ENCODE data around the gene DNHD1. TPM values are rescaled to one million over a fixed set of nuclear protein-coding genes. Genes with fewer than 3 reads are reported as not detected.

Gene DNHD1
- total and polyA plus RNA-seq, 2 of the 13 experiments (the other 11 are each of a cell fraction or from before 2014, with no cell fraction given) = 2.7 to 9.3 TPM

- TF ChIP-seq, protein P1, sequence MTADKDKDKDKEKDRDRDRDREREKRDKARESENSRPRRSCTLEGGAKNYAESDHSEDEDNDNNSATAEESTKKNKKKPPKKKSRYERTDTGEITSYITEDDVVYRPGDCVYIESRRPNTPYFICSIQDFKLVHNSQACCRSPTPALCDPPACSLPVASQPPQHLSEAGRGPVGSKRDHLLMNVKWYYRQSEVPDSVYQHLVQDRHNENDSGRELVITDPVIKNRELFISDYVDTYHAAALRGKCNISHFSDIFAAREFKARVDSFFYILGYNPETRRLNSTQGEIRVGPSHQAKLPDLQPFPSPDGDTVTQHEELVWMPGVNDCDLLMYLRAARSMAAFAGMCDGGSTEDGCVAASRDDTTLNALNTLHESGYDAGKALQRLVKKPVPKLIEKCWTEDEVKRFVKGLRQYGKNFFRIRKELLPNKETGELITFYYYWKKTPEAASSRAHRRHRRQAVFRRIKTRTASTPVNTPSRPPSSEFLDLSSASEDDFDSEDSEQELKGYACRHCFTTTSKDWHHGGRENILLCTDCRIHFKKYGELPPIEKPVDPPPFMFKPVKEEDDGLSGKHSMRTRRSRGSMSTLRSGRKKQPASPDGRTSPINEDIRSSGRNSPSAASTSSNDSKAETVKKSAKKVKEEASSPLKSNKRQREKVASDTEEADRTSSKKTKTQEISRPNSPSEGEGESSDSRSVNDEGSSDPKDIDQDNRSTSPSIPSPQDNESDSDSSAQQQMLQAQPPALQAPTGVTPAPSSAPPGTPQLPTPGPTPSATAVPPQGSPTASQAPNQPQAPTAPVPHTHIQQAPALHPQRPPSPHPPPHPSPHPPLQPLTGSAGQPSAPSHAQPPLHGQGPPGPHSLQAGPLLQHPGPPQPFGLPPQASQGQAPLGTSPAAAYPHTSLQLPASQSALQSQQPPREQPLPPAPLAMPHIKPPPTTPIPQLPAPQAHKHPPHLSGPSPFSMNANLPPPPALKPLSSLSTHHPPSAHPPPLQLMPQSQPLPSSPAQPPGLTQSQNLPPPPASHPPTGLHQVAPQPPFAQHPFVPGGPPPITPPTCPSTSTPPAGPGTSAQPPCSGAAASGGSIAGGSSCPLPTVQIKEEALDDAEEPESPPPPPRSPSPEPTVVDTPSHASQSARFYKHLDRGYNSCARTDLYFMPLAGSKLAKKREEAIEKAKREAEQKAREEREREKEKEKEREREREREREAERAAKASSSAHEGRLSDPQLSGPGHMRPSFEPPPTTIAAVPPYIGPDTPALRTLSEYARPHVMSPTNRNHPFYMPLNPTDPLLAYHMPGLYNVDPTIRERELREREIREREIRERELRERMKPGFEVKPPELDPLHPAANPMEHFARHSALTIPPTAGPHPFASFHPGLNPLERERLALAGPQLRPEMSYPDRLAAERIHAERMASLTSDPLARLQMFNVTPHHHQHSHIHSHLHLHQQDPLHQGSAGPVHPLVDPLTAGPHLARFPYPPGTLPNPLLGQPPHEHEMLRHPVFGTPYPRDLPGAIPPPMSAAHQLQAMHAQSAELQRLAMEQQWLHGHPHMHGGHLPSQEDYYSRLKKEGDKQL (CRISPR knock-in tag; IDR thresholded peaks at IDR 0.05; ENCODE audit: low read depth) = no peak
- TF ChIP-seq, protein P2, sequence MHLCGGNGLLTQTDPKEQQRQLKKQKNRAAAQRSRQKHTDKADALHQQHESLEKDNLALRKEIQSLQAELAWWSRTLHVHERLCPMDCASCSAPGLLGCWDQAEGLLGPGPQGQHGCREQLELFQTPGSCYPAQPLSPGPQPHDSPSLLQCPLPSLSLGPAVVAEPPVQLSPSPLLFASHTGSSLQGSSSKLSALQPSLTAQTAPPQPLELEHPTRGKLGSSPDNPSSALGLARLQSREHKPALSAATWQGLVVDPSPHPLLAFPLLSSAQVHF (CRISPR knock-in tag; IDR thresholded peaks at IDR 0.05) = no peak; the same call in 1 of the 2 replicates
- TF ChIP-seq ZFP41 (CRISPR knock-in tag; IDR thresholded peaks at IDR 0.05; ENCODE audit: borderline replicate concordance) (no peak), U2AF1 (optimal IDR thresholded peaks at IDR 0.05; ENCODE audit: low read depth, low read length) (peak; percentile 95), SP4 (CRISPR knock-in tag; IDR thresholded peaks at IDR 0.05) (peak; percentile 64), ZNF512B (CRISPR knock-in tag; IDR thresholded peaks at IDR 0.05; ENCODE audit: borderline replicate concordance) (peak; percentile 82; the same call in 1 of the 2 replicates), ZNF12 (CRISPR knock-in tag; IDR thresholded peaks at IDR 0.05) (peak; percentile 88), CREB1 (IDR thresholded peaks at IDR 0.05) (peak; percentile 99), CREB1 (CRISPR knock-in tag; IDR thresholded peaks at IDR 0.05) (peak; percentile 88), ZNF263 (CRISPR knock-in tag; IDR thresholded peaks at IDR 0.05) (peak; percentile 68; the same call in 1 of the 2 replicates), ZNF597 (CRISPR knock-in tag; IDR thresholded peaks at IDR 0.05) (no peak)
- TF ChIP-seq, protein P3, sequence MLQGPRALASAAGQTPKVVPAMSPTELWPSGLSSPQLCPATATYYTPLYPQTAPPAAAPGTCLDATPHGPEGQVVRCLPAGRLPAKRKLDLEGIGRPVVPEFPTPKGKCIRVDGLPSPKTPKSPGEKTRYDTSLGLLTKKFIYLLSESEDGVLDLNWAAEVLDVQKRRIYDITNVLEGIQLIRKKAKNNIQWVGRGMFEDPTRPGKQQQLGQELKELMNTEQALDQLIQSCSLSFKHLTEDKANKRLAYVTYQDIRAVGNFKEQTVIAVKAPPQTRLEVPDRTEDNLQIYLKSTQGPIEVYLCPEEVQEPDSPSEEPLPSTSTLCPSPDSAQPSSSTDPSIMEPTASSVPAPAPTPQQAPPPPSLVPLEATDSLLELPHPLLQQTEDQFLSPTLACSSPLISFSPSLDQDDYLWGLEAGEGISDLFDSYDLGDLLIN (CRISPR knock-in tag; IDR thresholded peaks at IDR 0.05; ENCODE audit: borderline replicate concordance) = no peak
- TF ChIP-seq, protein P4, sequence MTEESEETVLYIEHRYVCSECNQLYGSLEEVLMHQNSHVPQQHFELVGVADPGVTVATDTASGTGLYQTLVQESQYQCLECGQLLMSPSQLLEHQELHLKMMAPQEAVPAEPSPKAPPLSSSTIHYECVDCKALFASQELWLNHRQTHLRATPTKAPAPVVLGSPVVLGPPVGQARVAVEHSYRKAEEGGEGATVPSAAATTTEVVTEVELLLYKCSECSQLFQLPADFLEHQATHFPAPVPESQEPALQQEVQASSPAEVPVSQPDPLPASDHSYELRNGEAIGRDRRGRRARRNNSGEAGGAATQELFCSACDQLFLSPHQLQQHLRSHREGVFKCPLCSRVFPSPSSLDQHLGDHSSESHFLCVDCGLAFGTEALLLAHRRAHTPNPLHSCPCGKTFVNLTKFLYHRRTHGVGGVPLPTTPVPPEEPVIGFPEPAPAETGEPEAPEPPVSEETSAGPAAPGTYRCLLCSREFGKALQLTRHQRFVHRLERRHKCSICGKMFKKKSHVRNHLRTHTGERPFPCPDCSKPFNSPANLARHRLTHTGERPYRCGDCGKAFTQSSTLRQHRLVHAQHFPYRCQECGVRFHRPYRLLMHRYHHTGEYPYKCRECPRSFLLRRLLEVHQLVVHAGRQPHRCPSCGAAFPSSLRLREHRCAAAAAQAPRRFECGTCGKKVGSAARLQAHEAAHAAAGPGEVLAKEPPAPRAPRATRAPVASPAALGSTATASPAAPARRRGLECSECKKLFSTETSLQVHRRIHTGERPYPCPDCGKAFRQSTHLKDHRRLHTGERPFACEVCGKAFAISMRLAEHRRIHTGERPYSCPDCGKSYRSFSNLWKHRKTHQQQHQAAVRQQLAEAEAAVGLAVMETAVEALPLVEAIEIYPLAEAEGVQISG (CRISPR knock-in tag; IDR thresholded peaks at IDR 0.05) = peak; percentile 95
These were observed 115.3 kb downstream of the DNHD1 start, which contains the start of gene TAF10 (continued) for GRCh38 chr11:6612213-6613041.

All from HepG2 (cell line).